Occipital lobe (tissue), 2 donors: ENCODE data around the gene ZNF280D. TPM values are rescaled to one million over a fixed set of nuclear protein-coding genes. Genes with fewer than 3 reads are reported as not detected.
"Not testable (repeated sequence)": the region's sequence is repeated elsewhere in the genome, so short reads cannot be mapped to it uniquely, and the experiment has no call there.

Source experiments
- DNase-seq: peaks from one replicate; lab custom pipeline; 2025; lab: John Stamatoyannopoulos, UW
- total RNA-seq: library from RNA; depleted of rRNA; stranded (reverse); fragments of >200 nt; gene quantifications from one replicate; pipeline ENCODE4 v1.2.3, GENCODE V29; 2014

Gene ZNF280D
- total RNA-seq, 1 donor from 2014 or later: 159 TPM

DNA sequence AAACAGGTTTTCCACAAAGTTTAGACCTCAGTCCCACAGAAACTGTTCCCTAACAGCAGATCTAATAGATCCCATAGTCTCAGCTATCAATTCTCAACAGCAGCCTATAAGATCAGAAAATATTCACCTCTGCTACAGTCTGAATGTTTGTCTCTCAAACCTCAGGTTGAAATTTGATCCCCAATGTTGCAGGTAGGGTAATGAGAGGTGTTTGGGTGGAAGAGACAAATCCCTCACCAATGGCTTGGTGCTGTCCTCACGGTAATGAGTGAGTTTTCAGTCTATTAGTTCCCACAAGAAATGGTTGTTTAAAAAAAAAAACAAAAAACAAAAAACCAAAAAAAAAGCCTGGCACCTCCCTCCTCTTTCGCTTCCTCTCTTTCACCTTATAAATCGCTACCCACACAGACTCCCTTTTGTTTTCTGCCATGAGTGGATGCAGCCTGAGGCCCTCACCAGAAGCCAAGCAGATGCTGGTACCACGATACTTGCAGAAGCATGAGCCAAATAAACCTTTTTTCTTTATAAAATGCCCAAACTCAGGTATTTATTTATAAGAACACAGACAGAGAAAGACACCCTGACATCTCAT is 14.2 kb downstream of the ZNF280D start:
- no peak for DNase-seq

DNA sequence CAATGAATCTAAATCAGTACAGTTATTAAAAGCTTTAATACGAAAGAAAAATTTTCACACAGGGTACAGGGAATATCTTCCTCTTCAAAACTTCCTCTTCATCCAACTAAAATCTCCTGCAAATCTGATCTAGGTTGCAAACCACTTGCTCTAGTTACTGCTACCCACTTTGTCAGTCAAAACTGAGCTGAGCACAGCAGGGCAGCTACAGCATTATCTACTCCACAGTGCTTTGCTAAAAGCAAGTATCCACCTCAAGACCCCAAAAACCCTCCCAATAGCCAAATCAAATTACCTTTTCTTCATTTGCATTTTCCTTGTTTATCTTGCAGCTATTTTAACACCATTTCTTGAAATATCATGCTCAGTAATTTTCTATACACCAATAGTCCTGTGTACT is 14.7 kb downstream of the ZNF280D start:
- DNase-seq: no peak

DNA sequence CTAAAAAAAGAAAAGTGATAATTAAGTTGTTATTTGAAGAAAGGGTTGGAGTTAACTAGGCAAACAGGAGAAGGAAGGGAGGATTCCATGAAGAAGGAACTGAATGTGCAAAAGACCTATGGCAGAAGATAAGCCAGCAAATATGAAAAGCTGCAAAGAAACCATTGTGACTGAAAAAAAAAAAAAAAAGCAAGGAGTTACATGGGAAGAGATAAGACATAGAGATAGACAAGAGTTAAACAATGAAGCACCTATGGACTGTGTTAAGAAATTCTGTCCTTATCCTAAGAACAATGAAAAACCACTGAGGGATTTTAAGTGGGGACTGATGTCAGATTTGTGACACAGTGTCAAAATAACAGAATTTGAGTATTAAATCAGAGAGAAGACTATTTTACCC is 17.0 kb downstream of the ZNF280D start:
- DNase-seq: no peak

DNA sequence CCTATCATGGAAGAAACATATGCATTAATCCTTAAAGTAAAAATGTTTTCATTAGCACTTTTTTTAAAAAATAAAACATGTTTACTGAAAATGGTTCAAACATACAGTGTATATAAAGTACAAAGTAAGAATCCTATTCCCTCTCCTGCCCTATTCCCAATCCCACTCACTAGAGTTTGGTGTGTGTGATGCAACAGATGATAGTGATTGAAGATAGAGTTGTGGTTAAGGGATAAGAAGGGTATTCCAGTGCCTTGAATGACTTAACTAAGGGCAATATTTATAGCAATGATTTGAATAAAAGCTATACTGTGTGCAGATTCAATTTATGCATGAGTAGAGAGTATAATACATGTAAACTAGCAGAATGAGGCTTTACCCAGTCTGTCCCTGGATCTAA is 18.1 kb downstream of the ZNF280D start:
- DNase-seq: no peak

DNA sequence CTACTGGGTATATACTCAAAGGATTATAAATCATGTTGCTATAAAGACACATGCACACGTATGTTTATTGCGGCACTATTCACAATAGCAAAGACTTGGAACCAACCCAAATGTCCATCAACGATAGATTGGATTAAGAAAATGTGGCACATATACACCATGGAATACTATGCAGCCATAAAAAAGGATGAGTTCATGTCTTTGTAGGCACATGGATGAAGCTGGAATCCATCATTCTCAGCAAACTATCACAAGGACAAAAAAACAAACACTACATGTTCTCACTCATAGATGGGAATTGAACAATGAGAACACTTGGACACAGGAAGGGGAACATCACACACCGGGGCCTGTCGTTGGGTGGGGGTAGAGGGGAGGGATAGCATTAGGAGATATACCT is 23.8 kb downstream of the ZNF280D start:
- DNase-seq: not testable (repeated sequence)

DNA sequence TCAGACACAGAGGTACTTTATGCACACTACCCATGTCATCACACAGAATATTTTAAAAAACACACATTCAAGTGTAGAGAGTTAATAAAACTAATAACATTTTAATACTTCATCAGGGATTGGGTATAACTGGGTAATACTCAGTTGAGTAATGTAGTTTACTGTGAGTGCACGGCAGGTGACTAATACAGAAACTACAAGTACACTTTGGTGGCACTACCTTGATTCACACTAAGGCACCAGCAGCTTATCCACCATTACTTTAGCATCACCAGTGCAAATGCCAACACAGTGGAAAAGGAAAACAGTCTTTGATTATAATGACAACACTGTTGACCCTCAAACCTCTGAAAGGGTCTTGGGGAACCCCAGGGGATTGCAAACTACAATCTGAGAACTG is 33.6 kb downstream of the ZNF280D start:
- no peak for DNase-seq

DNA sequence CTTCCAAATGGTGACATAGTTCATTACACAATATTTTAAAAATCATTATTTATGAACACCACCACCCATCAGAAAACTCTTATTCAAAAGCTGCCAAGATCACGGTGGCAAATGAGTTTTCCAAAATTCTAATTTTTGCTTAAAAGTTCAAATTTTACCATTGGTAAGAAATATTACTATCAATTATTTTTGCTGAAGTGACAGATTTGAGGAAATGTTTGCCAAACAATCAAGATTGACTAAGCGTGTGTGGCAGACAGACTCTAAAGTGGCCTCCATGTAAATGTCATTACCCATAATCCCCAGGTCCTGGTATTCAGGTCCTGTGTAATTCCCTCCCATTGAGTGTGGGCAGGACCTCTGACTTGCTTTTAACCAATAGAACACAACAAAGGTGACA is 35.0 kb downstream of the ZNF280D start:
- DNase-seq: no peak

DNA sequence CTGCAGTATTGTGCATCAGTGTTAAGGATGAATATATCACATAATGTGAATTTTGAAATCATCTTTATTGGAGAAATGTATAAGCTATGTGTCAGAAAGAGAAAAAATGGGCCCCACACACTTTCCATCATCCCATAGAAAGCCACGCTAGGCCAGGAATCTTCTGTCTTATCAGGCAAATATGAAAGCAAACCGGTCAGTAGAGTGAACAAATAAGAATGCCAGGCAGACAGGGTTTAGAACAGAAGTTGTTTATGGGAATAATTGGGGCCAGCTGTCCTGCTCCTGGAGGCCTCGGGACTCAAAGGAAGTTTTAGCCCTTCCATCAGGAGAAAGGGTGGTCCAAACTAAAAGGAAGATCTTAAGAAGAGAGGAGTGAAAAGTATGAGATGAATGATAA is 39.5 kb downstream of the ZNF280D start:
- DNase-seq: no peak

DNA sequence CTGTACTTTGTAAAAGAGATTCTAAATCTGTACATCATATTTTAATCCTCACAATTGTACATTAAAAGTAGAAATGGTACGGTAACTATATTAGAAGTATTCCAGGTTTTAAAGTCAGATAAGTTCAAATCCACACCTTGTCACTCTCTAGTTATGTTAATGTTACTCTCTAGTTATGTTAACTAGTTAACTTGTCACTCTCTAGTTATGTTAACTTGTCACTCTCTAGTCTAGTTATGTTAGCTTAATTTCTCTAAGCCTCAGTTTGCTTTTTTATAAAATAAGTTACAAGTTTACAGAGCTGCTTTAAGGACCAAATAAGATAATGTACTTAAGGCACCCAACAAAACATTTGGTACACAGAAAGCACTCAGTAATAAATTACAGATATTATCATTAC is 42.6 kb downstream of the ZNF280D start:
- no peak for DNase-seq

DNA sequence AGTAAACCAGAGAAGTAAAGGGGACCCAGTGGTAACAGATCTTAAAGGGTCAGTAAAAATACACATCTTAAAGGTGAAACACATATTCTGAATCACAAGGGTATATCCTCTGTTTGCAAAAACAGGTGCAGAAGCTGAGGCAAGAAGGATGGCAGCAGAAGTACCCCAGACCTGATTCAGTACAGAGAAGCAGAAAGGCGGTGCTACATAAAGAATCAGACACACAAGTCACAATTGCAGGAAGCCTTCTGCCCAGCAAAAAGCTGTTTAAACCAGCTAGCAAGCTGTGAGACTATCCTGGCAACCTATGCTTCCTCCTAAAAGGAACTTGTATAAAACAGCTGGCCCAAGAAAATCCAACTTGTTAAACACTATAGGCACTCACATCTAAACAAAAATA is 49.4 kb downstream of the ZNF280D start:
- DNase-seq: no peak

DNA sequence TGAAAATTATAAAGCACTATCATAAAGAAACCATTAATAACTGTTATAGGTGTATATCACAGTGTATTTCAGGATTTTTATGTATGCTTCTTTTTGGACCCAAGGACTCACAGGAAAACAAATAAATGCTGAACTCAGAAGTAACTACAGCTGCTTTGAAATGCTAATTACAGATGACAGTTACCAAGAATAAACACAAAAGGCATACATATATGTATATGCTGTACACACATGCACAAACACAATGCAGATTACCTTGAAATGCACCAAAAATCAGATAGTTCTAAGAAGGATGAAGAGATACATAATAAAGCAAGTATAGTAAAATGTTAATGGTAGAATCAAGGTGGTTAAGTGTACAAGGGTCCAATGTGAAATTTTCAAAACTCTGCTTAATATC is 52.2 kb downstream of the ZNF280D start:
- DNase-seq: no peak

DNA sequence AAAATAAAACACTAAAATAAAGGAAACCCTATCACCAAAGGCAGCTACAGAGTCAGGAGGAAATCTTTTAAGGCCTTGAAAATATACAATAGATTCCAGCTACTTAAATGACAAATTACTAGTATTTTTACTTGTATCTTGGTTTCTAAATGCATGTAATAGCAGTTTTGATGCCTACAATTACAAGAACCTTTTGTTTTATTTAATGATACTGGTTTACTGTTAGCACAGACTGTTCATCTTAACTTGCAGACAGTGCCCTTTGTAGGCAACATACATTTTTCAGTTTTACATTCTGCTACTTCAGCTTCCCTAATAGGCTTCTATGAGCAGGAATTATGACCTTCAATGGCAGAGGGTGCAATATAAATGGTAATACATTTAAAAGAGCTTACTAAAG is 54.1 kb downstream of the ZNF280D start:
- DNase-seq: no peak

DNA sequence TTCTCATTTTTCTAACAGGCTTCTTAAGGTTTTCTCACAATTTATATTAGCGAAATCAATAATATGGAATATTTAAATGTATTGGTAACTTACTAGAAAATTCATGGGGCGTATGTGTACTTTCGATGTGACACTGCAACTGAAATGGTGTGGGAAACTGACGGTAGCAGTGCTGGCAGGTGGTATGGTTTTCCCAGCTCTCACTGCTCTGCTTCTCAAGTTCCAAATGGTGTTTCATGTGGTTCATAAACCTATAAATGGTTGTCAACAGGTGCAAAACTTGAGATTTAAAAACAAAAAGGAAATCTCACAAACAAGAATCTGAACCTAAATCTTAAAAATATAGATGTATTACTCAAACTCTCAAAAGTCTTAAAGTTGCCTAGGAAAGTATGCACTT is 54.7 kb downstream of the ZNF280D start:
- DNase-seq: no peak

DNA sequence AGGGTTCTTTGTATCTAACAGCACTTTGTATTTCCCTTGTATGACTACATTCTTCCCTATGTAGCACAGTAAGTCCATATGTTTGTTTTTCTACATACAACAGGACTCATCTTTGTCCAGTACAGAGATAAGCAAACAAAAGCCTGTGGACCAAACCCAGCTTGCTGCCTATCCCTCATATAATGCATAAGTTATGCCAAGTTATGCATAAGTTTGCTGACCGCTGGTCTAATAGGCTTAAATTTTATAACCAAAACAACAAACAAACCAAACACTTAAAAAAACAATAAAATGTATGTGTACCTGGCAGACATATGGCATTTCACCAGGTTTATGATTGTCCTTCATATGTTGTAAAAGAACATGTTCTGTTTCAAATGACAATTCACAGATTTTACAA is 56.0 kb downstream of the ZNF280D start:
- no peak for DNase-seq

DNA sequence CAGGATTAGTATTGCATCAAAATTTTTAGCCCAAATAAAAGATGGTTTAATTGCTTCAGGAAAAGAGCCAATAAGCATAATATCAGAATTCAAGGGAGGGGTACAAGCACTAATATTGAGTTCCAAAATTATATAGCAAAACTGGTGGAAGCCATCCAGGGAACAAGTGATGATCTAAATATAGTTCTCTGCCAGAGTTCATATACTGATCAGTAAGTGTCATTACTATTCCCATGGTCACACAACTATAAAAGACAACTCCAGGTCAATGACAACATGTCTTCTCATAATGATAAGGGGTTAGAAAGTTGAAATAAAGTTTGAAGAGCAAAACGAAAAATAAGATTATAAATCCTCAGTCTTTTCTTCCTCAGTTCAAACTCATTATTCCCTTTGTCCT is 57.4 kb downstream of the ZNF280D start:
- DNase-seq: no peak

DNA sequence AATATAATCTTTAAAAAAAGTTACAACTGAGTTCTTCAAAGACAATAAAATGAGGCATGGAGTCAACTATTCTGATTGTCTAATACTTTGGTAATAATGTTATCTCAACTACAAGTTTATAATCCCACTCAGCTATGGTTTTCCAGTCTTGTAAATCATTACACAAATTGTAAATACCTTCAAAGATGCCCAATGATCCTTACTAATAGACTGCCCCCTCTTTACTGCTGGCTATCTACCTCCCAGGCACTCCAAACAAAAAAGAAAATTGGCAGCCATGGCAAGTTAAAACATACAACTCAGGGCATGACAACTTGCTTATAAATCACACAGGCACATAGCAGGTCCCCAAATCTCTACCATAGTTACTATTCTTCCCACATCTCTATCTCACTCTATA is 58.5 kb downstream of the ZNF280D start:
- DNase-seq: no peak

DNA sequence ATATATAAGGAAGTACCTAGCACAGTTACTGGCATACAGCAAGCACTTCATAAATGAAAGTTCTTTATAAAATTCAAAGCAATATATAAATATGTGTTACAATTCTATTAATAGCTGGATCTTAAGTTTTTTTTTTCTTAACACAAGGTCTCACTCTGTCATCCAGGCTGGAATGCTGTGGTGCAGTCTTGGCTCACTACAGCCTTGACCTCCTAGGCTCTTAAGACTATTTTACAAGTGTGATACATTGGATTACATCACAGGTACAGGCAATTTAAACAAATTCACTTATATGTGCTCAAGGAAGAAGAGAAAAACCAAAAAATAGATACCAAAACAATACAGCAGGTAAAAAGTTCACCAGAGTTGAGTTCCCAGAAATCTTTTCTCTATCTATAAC is 60.6 kb downstream of the ZNF280D start:
- DNase-seq: no peak

DNA sequence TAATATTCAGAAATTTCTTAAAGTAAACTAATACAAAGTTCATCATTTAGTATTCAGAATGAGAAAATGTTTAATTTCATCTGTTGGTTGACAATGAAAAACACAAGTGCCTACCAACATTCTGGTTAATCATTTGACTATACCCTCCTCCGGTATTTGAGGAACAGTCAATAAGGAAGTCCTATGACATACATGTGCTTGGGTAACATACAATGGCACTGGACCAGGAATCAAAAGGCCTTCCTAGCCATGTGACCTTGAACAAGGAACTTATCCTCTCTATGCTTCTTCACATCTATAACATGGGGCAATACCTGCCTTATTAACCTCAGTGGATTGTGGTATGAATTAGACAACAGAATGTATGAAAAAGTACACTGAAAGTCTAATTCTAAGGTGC is 65.8 kb downstream of the ZNF280D start:
- DNase-seq: no peak

DNA sequence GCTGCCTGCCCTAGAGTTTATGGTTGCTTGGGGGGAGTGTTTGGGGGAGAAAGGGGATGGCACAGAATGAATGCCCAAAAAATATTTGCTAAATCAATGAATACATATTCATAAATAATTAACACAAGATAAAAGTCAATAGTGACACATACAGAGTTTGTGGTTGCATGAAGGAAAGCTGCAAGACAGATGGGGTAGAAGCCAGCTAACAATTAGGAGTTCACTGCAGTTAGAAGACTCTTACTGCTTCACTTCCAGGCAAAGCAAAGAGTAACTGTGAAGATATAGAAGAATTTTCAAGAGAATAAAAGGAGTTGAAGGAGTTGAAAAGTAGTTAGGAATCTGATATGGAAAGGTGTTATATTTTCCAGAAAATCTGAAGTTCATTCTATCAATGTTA is 72.4 kb downstream of the ZNF280D start:
- no peak for DNase-seq

DNA sequence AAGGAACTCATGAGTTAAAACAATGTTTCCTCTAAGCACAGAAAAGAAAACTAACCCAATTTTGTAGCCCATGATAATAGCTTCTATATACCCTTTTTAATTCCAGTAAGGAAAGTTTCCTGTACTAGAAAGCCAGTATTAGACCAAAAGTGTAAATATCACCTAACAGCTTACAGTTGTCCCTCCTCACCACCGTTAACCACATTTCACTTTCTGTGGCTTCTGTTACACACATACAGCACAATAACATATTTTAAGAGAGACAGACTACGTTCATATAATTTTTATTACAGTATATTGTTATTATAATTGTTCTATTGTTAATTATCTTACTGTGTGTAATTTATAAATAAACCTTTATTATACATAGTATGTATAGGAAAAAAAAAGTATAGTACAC is 74.1 kb downstream of the ZNF280D start:
- no peak for DNase-seq

DNA sequence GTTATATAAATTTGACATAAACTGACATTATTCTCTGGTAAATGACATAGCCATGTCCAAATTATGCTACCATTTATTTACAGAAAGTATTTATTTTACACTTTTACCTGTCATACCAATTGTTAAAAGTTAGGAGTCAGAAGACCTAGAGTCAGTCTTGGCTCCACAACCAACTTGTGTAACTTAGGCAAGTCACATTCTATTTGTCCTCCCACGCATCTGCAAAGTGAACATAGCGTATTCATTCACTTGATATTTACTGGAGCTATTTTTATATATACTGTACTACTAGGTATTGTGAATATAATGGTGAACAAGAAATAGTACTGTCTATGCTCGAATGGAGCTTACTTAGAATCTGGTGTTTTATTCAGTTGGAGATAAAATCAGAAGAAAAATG is 78.7 kb downstream of the ZNF280D start:
- no peak for DNase-seq

DNA sequence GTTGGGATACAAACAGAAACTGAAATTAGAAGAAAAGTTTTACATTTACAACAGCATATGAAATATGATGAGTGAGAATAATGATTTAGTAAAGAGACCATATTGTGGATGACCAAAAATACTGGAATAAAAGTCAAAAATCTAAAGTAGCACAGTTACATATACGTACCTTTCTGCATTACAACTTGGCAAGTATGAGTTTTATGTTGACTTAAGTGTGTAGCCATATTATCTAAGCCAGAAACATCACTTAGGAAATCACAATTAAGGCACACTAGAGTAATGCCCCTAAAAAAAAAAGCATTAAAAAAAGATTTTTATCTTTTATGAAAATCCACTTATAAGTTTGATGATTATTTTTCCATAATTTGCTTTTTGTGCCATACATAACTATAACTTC is 79.1 kb downstream of the ZNF280D start:
- DNase-seq: no peak

DNA sequence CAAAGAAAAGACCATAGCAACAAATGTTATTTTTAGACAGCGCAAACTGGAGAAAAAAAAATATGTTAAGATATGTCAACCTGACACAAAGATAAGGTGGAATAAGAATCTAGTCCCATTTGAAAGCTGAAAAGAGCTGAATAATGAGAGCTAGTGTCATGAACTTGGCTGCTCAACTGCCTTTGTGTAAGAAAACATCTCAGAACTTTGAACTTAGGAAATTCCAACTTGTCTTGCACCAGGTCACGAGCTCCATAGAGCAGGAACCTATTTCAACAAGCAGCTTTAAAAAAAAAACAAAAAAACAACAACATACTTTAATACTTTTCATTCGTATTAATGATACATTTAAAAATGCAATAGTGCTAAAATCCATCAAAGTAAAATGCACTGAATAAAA is 79.5 kb downstream of the ZNF280D start:
- no peak for DNase-seq

DNA sequence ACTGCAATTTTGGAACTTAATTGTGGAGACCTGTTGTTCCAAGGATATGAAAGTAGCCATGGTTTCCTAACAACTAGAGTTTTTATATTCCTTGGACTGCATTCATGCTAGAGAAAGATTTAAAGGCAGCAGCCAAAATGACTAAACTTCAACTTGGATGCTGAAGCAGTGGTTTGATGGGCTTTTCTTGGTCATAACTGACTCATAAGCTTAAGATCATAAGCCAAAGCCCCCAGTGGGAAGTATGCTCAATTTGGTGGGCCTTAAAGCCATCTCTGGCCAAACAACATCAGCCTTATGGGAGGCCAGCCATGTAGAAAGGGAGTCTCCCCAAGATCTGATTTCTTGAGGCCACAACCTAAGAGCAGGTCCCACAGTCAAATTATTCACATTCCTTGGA is 80.2 kb downstream of the ZNF280D start:
- DNase-seq: no peak
